Anterior cingulate cortex (tissue), 58 donors: ENCODE measurements around the gene ARPP19.
"Not testable (repeated sequence)": the region's sequence is repeated elsewhere in the genome, so short reads cannot be mapped to it uniquely, and the experiment has no call there.

Source experiments
- DNase-seq, 58 donors: peaks; one replicate each; lab custom pipeline; 2025; lab: John Stamatoyannopoulos, UW

ARPP19 gene

DNA sequence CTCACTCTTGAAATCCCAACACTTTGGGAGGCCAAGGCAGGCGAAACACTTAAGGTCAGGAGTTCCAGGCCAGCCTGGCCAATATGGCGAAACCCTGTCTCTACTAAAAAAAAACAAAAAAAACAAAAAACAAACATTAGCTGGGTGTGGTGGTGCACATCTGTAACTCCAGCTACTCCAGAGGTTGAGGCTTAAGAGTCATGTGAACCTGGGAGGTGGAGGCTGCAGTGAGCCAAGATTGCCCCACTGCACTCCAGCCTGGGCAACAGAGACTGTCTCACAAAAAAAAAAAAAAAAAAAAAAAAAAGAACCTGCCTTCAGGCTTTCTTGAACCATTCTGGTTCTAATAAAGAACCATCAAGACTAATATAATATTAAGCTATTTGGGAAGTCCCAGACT is 16.5 kb downstream of the ARPP19 start:
- DNase-seq = no peak

DNA sequence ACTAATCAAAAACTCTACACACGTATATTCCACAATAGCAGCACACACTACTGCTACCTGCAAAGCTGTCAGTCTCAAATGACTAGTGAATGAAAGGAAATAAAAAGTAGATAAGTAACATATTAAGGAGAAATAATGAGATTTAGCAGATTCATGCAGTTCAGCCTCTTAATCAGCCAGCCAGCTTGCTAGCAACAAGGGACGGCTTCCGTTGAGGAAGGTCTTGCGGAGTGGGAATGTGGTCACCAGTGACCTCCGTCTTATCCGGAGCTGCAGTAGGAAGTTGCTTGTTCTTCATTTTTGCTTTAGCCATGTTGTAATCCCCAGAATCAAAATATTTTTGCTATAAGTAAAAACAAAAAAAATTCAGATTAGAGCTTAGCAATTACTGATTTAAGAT is 17.1 kb downstream of the ARPP19 start:
- DNase-seq = no peak

DNA sequence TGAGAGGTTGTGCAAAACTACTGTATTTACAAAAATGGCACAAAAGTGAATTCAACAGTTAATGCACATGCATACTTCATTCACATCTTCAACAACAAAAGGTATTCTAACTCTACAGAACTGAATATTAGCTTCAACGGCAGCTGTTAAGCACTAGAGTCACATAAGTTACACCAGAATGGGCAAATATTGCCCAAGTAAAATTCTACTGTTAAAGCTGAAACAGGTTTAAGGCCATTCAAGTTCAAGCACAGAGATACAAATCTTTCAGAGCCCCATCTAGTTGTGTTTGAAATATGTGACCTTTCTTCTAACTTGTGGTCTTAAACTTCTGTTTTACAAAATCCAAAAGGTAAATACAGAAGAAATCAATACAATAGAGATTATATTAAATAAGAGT is 17.6 kb downstream of the ARPP19 start:
- DNase-seq = not testable (repeated sequence)

DNA sequence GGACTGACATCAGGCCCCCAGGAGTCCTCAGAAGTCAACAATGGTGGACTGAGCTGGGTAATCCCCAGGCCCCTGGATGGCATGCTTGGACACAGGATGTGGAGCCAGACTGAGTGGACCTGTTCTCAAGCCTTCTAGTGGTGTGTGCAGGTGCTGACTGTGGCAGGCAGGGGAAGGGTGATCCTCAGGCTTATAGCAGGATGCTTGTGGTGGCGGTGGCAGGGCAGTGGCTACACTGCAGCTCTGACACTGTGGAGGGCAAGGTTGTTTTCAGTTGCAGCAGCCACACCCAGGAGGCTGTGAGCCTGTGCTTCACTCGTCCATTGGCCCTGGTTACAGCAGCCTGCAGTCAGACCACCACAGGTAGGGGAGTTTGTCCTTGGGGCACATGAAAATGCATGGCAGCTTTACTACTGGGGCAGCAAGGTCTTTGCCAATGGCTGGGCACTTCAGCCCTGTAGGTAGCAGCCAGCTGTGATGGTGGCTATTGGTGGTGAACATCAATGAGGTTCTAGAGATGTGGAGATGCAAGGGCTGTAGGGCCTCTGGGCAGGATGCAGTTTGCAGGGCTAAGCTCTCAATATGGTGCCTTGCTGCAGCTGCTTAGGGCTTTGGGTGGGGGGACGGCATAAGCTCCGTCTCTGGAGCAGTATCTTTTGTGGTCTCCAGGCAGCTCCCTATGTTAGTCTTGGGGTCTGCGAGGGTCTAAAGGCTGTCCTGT is 22.6 kb downstream of the ARPP19 start:
- DNase-seq = no peak

DNA sequence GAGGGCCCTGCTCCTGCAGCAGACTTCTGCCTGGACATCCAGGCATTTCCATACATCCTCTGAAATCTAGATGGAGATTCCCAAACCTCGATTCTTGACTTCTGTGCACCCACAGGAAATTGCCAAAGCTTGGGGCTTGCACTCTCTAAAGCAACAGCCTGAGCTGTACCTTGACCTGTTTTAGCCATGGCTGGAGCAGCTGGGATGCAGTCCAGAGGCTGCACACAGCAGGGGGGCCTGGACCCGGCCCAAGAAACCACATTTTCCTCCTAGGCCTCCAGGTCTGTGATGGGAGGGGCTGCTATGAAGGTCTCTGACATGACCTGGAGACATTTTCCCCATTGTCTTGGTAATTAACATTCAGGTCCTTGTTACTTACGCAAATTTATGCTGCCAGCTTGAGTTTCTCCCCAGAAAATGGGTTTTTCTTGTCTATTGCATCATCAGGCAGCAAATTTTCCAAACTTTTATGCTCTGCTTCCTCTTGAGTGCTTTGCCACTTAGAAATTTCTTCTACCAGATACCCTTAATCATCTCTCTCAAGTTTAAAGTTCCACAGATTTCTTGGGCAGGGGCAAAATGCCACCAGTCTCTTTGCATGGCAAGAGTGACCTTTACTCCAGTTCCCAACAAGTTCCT is 28.3 kb downstream of the ARPP19 start:
- DNase-seq = no peak

DNA sequence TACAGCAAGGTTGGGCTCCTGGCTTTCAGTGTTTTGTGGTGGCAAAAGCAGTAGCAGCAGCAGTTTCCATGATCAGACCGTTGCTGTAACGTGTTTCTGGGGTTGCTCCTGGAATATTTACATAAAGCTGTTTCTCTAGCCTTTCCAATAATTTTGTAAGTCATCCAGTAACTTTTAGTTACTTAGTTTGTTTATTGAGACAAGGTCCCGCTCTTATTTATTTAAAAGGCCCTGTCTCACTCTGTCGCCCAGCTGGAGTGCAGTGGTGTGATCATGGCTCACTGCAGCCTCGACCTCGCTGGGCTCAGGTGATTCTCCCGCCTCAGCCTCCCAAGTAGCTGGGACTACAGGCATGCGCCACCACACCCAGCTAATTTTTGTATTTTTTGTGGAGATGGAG is 31.4 kb downstream of the ARPP19 start:
- no peak for DNase-seq

DNA sequence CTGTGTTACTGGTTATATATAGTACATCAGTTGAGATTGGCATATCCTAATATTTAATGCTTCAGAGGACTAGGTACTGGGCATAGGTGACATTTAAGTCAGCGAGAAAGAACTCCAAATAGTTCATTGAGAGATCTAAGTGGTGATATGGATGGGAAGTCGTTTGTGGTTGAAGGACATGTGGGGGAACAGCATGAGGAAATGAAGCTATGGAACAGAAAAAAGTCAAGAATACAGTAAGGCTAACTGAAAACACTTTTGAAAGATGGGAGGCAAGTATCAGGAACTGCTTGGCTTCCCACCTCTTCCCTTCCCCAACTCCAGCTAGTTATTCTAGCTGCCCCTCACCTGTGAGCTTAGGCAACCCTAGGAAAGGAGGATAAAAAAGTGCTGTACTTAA is 36.4 kb downstream of the ARPP19 start:
- DNase-seq = no peak

DNA sequence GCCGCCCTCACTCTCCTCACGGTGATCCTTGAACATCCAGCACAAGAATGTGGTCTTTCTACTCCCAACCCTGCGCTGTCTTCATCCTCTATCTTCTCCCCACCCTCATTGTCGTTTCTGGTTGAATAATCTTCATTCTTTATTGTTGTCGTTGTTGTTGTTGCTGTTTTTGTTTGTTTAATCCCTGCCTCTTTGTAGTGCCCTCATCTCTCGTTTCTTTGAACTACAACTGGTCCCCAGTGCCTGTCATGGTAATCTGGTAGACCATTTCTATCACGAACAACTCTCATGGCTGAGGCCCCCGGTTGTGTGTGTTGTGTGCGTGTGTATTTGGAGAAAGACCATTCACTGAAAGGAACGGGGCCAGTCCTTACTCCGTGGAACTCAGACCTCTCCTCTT is 38.9 kb downstream of the ARPP19 start:
- no peak for DNase-seq

DNA sequence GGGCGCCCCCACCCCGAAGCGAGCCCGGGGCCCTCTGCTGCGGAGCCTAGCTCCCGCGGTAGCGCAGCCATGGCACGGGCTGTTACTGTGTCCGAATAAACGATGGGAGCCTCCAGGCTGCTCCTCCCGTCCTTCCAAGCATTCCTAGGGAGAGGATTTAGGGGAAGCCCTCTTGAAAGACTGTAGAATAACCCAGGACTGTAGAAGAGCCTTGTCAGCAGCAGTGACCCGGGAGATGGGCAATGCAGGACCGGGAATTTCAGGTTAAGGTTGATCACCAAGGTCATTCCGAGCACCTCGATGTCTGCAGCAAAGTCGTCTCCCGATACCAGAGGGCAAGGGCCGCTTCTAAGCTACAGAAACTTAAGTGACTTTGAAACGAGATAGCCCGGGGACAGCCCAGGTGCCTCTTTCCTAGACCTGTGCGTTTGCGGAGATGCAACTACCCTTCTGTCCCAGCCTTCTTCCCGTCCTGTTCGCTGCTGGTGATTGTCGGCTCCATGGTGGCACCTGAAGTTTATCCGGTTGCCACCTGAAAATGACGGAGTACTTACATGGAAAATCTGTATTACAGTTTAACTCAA is 39.4 kb downstream of the ARPP19 start:
- peak in 22 of 58 donors; percentile 16 to 83 (median 49) for DNase-seq

DNA sequence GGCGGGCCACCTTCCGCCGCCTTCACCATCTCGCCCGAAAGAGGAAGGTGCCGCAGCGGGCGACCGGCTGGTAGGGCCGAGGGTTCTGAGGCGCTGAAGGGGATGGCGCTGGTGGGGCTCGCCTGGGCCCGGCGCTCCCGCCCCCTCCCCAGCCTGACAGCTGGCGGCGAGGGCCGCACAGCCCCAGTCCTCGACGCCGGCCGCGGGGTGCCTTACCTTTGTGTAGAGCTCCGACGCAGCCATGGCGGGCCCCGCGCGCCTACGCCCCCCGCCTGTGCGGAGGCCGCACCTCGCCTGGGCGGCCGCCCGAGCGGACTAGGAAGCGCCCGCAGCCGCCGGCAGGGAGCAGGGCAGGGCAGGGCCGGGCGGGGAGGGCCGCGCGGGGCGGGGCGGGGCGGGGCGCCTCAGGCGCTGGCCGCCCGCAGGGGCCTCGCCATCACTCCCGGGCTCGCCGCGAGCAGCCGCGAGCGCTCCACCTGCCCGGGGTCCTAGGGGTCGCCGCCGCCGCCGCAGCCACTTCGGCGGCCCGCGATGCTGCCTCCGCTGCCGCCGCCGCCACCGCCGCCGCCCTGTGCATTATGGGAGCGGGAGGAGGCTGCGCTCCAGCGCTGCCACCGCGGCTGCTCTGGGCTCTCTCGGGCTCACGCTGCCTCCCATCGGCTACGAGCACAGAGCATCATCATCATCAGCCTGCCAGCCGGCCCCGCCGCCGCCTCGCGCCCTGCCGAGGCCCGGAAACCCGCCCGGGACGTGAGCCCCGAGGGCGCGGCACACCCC is 40.1 kb downstream of the ARPP19 start, which contains the start of gene MYO5A:
Gene MYO5A (minus strand): TSS at position 317 of the 777 bp plus-strand sequence. CDS start 74 bp downstream, at position 243.
- peak in 56 of 58 donors; percentile 31 to 85 (median 75) for DNase-seq

DNA sequence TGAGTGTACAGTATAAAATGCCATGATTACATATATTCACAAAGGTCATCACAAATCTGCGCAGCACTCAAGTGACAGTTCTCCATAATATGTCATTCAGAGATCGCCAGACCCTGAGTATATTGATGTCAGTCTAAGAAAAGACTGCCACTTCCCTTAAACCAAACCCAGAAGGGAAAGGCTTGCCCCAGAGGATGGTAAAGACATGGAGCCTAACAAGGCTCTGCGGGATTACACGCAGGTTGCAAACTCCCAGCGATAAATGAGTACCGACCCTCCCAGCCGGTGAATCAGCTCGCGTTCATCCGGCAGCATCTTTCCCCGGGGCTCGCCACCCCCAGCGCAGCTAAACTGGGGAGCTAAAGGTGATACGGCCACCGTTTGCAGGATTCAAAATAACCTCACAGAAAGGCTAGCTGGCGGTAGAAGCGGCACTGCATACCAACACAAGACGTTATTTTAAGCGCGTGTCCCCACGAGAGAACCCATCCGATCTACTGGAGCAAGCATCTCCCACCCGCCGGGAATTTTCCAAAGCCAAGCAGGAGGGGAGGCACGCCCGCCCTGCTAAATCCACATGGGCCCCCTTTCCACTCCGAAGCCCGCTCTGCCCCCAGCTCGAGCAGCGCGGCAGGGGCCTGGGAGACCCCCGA is 40.8 kb downstream of the ARPP19 start:
- DNase-seq = peak in 45 of 58 donors; percentile 8 to 76 (median 51)

DNA sequence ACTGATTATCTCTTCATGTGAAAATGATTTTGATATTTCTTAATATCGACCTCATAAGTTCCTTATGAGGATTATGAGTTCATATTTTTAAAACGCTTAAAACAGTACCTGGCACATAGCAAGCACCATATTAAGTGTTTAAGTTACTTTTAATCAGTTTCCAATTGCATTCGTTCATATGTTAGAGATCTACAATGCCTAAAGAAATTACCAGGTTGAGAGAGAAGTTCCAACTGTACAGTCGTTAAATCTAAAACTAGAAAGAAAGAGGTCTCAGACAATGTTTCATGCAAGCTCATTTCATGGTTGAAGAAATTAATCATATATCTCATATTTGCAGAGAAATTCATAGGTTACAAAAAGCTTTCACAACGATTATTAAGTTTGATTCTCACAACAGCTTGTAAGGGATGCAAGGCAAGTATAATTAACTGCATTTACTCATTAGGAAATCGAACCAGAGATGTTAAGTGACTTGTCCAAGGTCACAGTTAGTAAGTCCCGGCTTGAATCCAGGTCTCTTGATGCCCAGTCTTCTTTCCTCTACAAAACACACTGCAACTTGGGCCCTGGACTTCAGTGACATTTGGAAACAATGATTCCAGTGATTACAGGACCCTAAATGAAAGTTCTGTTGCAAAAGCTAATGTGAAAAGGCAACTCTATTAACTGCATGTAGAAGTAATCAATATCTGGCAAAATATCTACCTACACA is 41.5 kb downstream of the ARPP19 start:
- DNase-seq = no peak

DNA sequence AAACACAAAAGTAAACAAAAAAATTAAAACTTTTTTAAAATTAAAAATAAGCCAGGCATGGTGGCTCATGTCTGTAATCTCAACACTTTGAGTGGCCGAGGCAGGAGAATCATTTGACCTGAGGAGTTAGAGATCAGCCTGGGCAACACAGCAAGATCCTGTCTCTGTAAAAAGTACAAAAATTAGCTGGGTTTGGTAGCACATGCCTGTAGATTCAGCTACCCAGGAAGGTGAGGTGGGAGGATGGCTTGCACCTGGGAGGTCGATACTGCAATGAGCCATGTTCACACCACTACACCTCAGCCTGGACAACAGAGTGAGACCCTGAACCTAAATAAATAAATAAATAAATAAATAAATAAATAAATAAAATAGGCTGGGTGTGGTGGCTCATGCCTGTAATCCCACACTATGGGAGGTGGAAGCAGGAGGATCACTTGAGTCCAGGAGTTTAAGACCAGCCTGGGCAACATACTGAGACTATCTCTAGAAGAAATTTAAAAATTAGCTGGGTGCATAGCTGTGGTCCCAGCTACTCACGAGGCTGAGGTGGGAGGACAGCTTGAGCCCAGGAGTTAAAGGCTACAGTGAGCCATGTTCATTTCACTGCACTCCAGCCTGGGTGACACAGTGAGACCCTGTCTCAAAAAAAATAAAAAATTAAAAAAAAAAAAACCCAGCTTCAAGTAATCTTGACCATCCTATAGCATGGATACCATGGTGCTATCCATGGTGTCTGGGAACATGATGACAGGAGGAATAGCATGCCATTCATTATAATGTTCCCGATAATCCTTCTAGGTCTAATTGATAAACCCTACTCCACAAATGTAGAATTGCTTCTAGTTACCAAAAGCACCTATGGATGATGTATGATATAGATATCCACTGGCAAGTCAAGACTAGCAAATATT is 44.4 kb downstream of the ARPP19 start:
- no peak for DNase-seq

DNA sequence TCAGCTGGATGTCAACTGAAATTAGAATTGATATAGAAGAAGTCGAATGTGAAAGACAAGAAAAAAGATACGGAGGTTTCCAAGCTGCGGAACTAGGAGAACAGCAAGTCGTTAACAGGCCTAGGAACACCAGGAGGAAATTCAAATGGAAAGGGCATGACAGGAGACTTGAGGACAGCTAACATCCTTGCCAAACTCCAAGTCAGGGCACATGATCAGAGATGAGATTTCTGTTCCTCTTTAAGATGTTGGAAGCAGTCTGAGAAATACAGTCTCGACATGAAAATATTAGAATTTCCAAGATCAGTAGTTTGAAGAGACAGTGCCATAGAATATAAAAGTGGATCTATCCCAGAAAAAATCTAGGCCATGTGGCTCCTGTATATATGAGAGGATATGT is 45.2 kb downstream of the ARPP19 start:
- DNase-seq = no peak

DNA sequence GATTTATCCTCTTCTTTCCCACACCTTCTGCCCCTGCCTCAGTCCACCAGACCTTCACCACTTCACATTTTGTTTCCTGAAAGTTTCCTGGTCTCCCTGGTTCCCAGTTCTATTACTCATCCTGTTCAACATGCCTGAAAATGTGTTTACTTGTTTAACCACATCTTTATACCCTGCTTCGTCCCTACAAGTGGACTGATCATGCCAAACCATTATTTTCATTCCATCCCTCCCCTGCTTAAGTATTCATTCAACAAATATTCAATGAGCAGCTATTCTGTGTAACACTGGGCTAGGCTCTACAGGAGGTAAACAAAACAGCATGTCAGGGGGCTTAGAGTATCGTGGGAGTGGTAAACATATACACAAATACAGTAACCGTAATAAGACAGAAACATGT is 45.6 kb downstream of the ARPP19 start:
- no peak for DNase-seq

DNA sequence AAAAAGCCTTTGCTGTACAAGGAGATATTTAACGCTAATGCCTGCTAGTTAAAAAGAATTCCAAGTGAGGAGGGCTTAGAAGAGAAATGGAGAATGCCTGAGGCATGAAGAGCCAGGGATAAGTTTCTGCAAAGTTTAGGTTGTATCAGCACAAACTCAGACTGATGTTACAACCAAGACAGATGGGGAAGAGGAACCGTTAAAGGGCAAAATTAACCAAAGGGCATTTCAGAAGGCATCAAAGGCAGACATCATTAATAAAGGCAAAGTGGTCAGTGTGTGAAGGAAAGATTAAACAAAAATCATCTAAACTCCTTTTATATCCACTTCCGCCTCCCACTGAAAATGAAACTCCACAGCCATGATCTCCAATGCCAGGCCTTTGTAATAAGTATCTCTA is 47.1 kb downstream of the ARPP19 start:
- DNase-seq = no peak

DNA sequence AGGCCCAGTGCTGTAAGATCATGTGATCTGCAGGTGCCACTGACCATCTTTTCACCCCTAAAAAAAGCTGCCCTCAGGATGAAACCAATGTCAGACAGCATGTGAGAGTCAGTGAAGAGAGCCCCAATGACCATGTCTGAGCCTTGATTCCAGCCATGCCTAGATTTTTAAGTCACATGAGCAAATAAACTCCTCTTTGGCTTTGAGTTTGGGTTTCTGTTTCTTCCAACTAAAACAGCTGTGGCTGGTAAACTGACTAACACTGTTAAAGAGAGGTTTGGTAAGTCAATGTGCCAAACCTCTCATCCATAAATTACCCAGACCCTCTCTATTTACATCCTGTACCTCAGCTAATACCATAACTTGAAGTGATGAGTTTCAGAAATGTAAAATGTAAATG is 48.4 kb downstream of the ARPP19 start:
- no peak for DNase-seq

DNA sequence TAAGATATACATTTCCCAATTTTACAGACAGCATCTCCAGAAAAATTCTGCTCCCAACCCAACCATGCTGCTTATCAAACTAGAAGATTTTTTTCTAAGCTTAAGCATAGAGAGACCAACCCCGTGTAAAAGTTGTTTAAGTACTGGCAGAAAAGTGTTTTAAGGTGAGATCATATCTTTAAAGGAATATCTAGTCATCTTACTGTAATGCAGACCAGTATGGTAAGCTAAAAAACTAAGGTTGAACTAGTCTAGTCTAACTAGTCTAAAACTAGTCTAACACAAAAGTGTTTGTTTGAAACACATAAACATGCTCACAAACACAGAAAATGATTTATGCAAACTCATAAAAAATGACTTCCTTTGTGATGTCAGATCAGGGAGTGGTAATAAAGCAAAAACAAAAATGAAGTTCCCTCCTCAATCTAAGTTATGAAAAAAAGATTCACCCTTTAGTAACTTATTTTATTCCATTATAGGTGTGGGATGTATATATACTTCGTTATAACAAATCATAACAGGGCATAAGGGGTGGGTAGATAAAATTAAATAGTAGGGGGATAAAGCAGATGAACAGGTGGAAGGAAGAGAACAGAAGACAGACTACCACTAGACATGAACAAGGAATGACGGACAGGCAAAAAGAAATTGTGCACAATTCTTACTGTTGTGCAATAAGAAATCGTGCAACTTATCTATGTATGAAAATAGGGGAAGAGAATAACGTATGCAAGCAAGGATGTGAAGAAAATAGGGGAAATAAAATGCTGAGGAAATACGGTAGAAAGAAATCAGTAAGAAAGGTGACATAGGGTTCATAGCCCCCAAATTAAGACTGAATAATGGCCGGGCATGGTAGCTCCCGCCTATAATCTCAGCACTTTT is 50.1 kb downstream of the ARPP19 start:
- DNase-seq = no peak
